NCI-H446 (cell line): ENCODE results near the gene SLC5A4.

Experiments
- DNase-seq, 2 experiments: peaks; one replicate each; lab custom pipeline; 2025; lab: John Stamatoyannopoulos, UW

Gene SLC5A4

DNA sequence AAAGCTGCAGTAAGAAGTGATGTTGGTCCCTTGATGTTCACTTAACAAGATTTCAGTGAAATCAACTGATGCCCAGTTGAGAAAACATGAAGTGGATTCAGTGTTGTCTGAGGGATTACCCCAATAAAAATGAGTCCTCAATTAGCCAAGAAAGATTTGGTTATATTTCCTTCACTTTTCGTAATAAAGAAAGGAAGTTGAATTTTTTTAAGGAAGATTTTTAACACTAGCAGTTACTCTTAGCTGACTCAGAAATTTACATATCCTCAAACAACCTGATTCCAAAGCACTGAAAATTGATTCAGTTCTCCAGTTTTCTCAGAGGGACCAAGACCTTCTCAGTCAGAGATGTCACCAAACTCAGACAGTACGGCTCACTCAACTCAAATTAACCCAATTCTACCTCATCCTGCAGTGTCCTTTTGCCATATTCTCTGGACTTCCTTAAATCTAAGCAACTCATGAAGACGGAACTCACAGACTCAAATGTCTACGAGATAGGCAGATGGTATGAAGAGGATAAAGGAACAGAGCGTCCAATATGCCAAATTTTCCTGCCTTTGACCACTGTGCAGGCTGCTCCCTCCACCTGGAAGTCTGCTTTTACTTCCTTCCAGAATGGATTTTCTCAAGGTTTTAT is 22.8 kb downstream of the SLC5A4 start:
- DNase-seq: no peak

DNA sequence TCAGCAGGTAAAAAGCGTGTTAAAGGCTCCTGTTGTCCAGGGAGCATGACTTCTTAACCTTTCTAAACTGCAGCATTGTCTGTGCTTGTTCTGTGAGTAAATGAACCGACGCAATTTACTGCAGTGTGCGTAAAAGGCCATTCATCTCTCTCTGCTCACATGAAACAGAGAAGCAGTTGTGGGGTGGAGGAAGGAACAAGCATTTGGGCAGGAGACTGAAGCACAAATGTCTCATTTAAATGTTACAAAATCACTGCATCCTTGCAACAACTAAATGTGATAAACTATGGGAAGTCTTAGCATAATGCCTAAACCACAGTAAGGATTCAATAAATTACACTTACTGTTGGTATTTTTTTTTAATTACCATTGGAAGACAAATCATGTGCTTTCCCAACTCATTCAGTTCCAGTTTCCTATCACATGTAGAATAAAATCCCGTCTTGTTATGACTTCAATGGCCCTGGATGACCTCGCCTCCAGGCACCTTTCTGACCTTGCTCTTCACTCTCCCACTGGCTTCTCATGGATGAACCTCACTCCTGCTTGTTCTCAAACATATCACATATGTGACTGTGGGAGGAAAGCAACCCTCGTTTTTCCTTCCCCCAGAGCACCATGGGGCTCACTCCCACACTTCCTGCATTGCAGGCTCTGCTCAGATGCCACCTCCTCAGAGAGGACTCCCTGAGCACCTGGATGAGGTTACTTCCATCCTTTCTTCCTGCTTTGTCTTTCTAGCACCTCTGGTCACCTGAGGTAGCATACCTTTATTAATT is 28.6 kb downstream of the SLC5A4 start:
- DNase-seq: no peak

- no peak for DNase-seq
These were observed 32.2 kb downstream of the SLC5A4 start for GRCh38 chr22:32222991-32223390.

DNA sequence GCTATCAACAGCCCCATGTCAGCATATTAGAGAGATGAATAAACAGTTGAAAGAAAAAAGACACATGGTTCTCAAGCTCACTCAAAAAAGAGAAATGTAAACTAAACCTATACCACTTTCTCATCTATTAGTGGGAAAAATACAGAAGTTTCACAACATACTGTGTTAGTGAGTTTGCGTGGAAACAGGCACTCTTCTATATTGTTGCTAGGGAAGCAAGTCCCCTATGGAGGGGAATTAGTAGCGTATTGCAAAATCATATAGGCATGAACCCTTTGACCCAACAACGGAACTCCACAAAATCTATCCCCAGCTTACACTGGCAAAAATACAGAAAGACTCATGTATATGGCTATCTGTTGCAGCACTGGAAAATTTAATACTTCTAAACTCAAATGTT is 36.1 kb downstream of the SLC5A4 start:
- no peak for DNase-seq

DNA sequence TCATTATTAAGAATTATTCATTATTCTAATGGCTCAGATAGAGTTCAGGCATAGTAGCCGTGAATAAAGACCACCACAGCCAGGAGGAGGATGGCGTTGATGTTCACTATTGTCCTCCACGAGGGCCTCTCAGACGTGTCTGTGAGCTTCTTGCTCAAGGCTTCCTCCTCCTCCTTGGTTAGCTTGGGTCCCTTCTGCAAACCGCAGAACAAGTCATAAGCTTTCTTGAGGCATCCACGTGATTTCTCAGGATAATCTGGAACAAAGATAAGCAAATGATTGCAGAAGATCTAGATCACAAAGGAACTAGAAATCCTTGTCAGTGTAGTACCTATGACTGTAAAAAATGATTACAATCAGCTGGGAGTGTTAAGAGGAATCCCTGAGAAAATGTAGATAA is 36.7 kb downstream of the SLC5A4 start:
- DNase-seq: no peak

GRCh38 chr22:32217465-32217864 is 37.7 kb downstream of the SLC5A4 start:
- no peak for DNase-seq

GRCh38 chr22:32216911-32217310 is 38.2 kb downstream of the SLC5A4 start:
- no peak for DNase-seq

- no peak for DNase-seq
These were observed 44.1 kb downstream of the SLC5A4 start for GRCh38 chr22:32211011-32211410.

DNA sequence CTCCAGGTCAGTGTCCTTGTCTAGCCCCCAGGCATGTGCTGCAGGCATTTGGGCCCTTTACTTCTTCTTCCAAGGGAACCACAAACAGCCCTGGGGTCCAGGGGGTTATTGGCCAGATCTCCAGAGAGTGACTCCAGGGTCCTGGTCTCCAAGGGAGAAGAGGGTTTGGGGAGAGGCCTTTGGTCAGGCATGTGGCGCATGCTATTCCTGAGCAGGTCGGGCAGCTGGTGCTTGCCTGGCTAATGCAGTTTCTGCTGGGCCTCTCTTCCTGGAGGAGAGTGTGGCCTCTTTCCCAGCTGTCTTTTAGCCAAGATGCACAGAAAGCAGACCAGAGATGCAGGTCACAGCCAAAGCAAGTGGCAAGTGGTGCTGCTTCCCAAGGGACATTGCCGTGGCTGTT is 46.5 kb downstream of the SLC5A4 start:
- no peak for DNase-seq

DNA sequence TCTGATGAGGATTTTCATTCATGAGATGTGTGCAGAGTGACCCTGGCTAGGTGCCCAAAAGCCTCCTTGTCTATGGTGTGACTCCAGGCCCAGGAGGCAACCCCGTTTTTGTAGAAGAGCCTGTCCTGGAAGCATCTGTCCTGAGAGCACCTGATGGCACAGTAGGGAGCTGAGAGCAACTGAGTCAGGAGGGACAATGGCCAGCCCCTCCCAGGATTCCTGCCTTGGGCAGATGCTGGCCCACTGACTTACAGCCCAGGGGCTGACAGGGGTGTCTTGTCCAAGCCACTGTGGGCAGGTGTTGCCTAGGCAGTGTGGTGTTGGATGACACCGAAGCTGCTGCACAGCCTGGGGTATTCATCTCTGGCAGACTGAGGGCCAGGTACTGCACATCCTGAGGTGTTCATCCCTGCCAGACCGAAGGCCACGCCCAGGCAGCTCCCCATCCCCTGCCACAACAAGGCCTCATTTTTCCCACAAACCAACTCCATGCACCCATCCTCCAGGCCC is 47.1 kb downstream of the SLC5A4 start:
- no peak for DNase-seq

DNA sequence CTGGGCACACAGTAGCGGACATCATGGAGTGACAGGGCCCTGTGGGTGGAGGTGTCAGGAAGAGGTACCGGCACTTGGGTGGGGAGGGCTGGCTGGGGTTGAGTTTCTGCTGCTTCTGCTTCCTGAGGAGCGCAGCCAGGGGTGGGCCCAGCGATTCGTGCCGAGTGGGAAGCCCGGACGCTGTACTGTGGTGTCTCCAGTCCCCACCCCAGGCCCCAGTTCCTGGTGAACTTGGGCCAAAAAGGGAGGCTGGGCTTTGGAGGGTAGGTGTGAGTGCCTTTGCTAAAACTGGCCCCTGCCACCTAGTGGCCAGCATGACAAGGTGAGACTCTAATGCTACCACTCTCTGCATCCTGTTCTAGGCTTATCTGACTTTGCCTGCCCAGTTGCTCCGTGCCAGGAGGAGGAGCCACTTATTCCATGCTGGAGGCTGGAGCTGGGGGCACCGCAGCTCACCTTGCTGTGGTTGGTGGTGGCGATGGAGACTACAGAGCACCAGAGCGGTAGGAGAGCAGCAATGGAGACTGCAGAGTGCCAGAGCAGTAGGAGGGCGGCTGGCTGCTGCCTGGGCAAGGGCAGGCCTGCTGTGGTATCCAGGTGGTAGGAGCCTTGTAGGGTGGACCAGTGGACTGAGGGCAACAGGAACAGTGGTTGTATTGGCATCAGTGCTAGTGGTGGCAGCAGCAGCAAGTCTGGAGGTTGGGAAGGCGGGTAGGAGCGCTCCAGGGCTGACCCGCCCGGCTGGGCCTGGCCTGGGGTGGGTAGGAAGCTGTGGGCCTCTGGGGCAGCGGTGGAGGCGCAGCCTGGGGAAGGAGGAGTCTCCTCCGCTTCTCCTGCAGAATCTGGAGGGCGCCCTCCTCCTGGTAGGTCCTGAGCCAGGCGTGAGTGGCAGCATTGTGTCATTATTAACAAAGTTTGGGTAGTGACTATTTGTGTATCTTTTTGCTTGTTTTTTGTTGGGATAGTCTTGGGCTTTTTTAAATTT is 48.1 kb downstream of the SLC5A4 start:
- peak in 1 of 2 experiments; percentile 8 for DNase-seq

DNA sequence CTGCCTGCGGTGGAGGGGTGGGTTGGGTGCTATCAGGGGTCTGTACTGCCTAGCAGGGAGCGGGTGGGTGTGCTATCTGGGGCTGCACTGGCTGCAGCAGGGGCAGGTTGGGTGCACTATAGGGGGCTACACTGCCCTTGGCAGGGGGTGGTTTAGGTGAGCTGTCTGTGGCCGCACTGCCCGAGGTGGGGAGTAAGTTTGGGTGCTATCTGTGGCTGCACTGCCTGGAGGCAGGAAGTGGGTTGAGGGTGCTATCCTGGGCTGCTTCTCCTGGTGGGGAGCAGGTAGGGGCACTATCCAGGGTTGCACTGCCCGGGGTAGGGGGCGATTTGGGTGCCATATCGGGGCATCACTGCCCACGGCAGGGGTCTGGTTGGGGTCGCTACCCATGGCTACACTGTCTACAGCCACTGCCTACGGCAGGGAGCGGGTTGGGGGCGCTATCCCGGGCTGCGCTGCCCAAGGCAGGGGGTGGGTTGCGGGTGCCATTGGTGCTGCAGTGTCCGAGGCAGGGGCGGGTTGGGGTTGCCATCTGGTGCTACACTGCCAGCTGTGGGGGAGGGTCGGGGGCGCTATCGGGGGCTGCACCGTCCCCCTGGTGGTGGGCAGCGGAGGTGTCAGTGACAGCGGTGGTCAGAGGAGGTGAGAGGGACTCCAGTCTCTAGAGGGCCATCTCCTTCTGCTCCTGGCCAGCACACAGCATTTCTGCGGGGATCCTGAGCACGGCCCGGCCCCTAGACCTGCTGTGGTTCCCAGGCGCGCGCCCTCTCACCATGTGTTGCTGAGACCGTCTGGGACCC is 49.0 kb downstream of the SLC5A4 start:
- DNase-seq: no peak

DNA sequence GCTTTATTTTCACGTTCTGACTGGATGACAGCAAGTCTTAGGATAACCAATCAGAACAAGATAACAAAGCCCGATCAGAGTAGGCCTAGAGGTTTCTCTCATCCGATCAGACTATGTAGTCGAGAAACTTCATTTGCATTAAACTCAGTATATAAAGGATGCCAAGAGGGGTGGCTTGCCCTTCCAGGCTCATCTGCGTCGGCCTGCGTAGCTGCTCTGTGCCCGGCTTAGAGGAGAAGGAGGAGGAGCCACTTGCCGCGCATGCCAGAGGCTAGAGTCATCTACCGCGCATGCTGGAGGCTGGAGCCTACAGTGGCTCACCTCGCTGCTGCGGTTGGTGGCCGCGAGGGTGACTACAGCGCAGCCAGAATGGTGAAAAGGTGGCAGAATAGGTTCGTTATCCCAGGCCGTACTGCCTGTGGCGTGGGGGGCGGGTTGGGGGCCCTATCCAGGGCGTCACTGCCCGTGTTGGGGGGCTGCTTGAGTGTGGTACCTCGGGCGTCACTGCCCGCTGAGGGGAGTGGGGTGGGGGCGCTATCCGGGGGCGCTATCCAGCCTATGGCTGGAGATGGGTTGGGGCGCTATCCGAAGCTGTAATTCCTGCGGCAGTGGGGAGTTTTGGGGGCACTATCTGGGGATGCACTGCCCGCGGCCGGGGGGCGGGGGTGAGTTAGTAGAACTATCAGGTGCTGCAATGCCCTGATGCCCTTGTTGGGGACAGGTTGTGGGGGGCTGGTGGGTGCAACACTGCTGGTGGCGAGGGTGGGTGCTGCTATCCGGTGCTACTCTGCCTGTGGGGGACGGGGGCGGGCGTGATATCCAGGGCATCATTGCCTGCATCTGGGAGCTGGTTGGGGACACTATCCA is 50.1 kb downstream of the SLC5A4 start, which contains the start of gene RFPL2:
Gene RFPL2 (minus strand): TSS at position 218 of the 867 bp plus-strand sequence. CDS start 2,622 bp downstream, outside the sequence.
- DNase-seq: peak; percentile 14 to 64

DNA sequence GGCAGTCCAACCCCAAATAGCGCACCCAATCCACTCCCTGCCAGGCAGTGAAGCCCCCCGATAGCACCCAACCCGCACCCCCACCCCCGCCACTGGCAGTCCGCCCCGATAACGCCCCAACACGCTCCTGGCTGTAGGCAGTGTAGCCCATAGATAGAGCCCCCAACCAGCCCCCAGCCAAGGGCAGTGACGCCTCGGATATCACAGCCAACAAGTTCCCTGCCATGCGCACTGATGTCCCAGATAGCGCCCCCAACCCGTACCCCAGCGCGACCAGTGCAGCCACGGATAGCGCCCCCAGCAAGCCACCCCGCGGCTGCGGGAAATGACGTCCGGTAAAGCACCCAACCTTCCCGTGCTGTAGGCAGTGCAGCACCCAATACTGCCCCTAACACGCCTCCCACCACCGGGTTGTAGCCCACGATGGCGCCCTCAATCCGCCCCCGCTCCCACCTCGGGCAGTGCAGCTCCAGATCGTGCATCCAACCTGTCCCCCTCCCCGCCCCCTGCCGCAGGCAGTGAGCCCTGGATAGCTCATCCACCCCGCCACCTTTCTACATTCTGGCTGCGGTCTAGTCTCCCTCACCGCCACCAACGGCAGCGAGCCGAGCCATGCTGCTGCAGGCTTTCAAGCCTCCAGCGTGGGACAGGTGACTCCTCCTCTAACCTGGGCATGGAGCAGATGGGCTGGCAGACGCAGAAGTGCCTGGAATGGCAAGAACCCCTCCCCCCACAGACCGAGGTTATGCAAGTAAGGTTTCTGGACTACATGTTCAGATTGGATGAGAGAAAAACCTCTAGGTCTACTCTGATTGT is 50.9 kb downstream of the SLC5A4 start:
- DNase-seq: no peak

DNA sequence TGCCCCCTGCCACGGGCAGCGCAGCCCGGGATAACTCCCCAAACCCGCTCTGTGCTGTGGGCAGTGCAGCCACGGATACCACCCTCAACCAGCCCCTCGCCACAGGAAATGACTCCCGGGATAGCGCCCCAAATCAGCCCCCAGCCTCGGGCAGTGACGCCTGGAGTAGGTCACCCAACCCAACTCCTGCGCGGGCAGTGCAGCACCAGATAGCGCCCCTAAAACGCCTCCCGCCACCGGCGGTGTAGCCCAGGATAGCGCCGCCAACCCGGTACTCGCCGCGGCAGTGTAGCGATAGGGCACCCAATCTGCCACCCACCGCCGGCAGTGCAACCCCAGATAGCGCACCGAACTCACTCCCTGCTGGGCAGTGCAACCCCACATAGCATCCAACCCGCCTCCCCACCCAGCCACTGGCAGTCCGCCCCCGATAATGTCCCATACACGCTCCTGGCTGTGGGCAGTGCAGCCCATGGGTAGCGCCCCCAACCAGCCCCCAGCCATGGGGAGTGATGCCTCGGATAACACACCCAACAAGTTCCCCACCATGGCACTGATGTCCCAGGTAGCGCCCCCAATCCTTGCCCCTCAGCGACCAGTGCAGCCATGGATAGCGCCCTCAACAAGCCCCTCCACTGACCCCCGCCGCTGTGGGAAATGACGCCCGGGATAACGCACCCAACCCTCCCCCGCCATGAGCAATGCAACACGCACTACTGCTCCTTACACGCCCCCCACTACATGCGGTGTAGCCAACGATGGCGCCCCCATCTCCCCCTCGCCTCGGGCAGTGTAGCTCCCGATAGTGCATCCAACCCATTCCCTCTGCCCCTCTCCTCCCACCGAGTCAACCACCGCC is 51.7 kb downstream of the SLC5A4 start:
- no peak for DNase-seq

GRCh38 chr22:32202539-32203180 is 52.5 kb downstream of the SLC5A4 start:
- peak in 1 of 2 experiments; percentile 14 for DNase-seq

- no peak for DNase-seq
These were observed 53.0 kb downstream of the SLC5A4 start for GRCh38 chr22:32202161-32202538.

DNA sequence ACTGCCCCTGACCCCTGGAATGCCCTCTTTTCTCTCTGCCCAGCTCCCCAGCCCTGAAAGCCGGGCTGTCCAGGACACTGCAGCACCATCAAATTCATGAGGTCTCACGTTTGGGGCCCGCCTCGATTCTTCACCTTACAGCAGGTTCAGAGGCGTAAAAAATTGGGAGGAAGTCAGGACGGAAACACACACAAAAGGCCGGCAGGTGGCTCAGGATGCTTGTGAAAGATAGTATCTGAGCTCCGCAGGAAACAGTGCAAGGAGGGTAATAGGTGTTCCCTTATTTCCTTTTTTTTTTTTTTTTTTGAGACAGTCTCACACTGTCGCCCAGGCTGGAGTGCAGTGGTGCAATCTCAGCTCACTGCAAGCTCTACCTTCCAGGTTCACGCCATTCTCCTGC is 54.4 kb downstream of the SLC5A4 start:
- no peak for DNase-seq
